GM15510 (cell line): ENCODE data around the gene DUSP2.

Experiments
- POLR2A ChIP-seq: IDR thresholded peaks from 3 replicates; pipeline ENCODE4 v1.6.1; 2011; ENCODE audit warnings: borderline replicate concordance; ENCODE audit not compliant: insufficient read length; ENCODE audit errors: extremely low read depth

The DUSP2 gene

DNA sequence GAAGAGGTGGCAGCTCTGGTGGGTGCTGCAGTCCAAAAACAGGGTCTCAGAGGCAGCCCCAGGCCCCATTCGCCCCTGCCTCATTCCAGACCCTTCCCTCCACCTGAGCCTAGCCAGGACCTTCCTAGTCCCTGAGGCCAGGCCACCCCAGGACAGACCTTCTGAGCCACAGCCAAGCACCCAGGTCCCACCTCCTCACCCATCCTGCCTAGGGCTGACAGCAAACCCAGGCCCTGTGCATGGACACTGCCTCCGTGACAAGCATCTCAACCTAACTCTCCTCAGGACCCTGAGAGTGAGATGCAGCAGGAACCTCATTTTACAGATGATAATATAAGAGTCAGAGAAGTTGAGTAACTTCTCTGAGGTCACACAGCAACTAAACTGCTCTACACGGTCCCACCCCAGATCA lies 44.3 kb downstream of the DUSP2 start:
- TF ChIP-seq POLR2A, result no peak

DNA sequence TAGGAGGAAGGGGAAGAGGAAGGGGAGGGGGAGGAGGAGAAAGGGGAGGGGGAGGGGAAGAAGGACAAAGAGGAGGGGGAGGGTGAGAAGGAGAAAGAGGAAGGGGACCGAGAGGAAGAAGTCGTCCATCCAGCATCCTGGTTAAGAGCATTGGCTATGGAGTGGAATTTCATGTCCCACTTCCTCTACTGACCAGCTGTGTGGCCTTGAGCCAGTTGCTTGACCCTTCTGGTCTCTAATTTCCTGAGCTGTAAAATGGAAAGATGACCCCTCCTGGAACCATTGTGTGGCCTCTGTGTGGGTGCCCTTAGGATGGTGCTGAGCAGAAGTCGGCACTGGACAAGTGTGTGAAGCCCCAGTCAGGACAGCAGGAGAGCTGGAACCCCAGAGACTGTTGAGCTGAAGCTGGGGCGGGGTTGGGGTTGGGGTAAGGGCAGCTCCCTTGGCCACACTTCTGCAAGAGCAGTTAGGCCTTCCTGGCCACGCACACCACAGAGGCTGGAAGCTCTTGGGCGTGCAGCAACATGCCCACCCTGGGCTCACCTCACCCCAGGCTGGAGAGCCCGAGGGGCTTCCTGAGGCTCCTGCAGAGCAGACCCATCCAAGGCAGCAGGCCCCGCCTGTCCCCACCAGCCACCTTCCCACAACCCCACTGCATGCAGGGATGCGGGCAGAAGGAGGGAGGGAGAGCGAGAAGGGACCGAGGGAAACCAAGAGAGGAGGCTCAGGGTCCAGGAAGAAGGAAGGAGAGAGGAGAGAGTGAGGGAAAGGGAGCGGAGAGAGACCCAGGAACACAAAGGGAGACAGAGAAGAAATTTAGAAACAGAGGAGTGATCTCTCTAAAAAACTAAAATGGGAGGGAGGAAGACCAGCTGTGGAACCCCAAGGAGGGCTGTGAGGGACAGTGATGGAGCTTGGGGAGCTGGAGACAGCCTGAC lies 45.1 kb downstream of the DUSP2 start:
- no peak for TF ChIP-seq POLR2A

DNA sequence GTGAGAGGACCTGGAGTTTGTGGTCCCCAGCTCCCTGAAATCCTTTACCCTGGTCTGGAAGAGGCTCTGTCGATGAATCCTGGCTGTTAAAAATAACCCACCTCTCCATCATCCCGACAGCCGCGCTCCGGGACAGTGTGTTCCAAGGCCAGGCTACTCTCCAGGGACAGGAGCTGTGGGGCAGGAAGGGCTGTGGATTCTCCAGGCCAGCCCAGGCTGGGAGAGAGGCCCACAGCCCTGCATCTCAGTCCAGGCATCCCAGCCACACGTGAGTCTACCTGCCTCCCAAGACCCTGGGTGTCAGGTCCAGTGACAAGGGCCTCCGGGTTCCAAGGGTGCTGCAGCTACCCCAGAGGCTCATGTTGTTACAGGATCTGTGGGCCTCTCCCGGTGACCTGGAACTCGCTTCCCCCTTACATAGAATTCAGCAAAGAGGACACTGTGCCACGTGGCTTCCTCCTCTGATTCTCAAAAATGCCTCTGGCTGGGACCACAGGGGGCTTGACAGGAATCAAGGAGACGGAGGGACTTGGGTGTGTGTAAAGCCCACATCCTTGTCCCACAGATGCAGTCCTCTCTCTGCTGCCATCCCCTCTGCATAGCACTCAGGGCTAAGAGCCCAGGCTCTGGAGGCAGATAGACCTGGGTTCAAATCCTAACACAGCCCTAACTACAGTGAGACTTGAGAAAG lies 46.2 kb downstream of the DUSP2 start:
- no peak for TF ChIP-seq POLR2A

DNA sequence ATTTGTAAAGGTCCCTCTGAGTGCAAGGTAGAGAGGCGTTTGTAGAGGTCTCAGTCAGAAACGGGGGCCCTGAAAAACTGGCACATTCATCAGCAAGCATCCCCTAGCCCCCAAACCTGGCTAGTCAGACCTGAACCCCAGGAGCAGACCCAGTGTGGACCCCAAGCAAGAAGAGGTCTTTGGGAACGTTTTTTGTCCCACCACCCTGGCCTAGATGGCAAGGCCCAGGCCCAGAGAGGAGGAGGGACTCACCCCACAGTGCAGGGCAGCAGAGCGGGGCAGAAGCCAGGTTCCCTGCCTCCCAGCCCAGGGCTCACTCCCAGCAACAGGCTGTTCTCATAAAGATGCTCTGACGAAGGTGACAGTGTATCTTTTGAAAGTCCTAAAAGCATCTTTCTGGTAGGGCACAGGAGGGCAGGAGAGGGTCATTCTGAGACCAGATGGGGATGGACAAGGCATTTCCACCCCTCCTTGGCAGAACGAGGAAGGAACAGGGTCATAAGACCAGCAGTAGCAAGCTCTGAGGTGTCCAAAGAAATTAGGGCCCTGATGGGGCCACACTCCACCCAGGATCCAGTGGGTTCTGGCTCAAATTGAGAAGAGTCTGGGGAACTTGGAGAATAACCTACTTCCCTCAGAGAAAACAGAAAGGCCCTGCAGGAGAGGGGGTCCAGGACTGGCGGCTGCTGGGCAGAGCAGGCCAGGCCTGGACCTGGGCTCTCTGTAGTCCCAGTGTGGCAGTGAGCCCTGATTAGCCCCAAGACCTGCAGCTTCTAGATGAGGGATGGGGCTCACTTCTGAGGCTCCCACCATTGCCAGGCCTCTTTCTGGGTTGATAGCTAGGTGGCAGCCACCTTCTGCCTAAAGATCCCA lies 47.1 kb downstream of the DUSP2 start:
- TF ChIP-seq POLR2A, result no peak

DNA sequence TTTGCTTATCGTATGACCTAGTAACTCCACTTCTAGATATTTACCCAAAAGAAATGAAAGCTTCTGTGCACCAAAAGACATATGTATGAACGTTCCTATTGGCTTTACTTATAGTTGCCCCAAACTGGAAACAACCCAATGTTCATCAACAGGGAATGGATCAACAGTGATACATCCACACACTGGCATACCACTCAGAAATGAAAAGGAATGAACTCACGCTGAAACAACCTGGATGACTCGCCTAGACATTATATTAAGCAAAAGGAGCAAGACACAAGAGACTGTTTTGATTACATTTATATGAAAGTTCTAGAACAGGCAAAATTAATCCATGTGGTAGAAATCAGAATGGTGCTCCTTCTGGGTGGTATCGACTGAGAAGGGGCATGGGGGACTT lies 47.8 kb downstream of the DUSP2 start:
- TF ChIP-seq POLR2A, result no peak

DNA sequence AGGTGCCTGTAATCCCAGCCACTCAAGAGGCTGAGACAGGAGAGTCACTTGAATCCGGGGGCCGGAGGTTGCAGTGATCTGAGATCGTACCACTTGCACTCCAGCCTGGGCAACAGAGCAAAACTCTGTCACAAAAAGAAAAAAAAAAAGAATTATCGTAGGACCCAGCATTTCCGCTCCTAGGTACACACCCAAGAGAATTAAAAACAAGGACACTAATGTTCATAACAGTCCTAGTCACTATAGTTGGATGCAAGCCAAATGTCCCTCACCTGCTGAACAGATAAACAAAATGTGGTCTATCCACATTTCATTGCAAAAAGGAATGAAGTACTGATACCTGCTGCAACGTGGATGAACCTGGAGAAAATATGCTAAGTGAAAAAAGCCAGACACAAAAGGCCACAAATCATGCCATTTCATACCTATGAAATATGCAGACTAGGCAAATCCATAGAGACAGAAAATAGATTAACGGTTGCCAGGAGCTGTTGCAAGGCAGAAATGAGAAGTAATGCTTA lies 50.1 kb downstream of the DUSP2 start:
- no peak for TF ChIP-seq POLR2A

DNA sequence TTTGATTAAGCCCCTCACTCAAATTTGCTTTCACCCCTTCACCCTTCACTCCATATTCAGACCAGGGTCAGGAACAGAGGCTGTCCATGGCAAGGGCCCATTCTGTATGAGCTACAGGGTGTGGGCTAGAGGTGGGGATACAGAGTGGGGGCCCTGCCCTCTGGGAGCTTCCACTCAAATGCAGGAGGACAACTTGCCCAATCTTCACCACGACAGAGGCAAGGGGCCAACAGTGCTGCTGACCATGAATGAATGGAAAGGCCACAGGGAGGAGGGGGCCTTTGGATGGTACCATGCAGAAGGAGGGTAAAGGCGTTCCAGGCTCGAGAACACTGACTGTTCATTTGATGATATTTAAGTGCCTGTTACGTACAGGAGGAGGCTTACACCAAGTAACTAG lies 51.7 kb downstream of the DUSP2 start:
- TF ChIP-seq POLR2A, result no peak
